Lower leg skin (tissue), 3 donors: ENCODE results near the gene ETFRF1.

ENCODE experiments used
- POLR2A ChIP-seq, 2 donors: fragments of 450-650 bp; IDR thresholded peaks; one replicate each; pipeline ENCODE4 v1.6.1; 2016 to 2017; ENCODE audit warnings: antibody characterized with exemption in 2 of 2, mild to moderate bottlenecking in 1 of 2, moderate library complexity in 1 of 2
- TF ChIP-seq, protein P1 (sequence below), 3 donors: fragments of 450-650 bp; IDR thresholded peaks; one replicate each; pipeline ENCODE4 v1.5.1; 2016; ENCODE audit warnings: antibody characterized with exemption in 3 of 3, mild to moderate bottlenecking in 3 of 3, moderate library complexity in 2 of 3

DNA sequence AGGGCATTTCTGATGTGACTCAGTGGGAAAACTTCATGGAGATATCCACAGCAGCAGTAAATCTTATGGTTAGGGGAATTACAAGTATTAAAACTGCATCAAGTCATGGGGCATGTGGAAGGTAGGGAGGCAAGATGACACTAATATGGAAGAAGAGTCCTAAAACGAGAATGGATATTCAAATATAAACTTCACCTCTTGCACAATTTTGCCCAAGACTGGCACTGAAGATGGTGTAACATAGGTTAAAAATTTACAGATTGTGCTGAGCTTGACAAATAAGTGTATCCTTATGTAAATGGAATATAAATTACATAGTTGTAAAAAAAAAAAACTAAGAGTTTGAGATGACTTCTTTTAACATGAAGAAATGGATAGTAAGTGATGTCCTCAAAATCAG, 12.8 kb downstream of the ETFRF1 start:
- TF ChIP-seq, protein P1, sequence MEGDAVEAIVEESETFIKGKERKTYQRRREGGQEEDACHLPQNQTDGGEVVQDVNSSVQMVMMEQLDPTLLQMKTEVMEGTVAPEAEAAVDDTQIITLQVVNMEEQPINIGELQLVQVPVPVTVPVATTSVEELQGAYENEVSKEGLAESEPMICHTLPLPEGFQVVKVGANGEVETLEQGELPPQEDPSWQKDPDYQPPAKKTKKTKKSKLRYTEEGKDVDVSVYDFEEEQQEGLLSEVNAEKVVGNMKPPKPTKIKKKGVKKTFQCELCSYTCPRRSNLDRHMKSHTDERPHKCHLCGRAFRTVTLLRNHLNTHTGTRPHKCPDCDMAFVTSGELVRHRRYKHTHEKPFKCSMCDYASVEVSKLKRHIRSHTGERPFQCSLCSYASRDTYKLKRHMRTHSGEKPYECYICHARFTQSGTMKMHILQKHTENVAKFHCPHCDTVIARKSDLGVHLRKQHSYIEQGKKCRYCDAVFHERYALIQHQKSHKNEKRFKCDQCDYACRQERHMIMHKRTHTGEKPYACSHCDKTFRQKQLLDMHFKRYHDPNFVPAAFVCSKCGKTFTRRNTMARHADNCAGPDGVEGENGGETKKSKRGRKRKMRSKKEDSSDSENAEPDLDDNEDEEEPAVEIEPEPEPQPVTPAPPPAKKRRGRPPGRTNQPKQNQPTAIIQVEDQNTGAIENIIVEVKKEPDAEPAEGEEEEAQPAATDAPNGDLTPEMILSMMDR (IDR thresholded peaks at IDR 0.05): no peak
- no peak for TF ChIP-seq POLR2A (IDR thresholded peaks at IDR 0.05)
